ENCODE measurements around the gene BBS1.

Gene BBS1

GRCh38 chr11:66545701-66546367 lies 35.4 kb downstream of the BBS1 start, which contains the start of gene ZDHHC24 (continued):
- TF ChIP-seq ZBTB49 (tag by site-specific recombination; IDR thresholded peaks at IDR 0.05; ENCODE audit: low read depth) (no peak), ZNF341 (tag by site-specific recombination; IDR thresholded peaks at IDR 0.05; ENCODE audit: low read depth) (peak; percentile 71), ZNF596 (tag by site-specific recombination; IDR thresholded peaks at IDR 0.05) (no peak), SP3 (tag by site-specific recombination; IDR thresholded peaks at IDR 0.05) (peak; percentile 82), ZNF155 (tag by site-specific recombination; IDR thresholded peaks at IDR 0.05) (no peak), ZNF600 (tag by site-specific recombination; IDR thresholded peaks at IDR 0.05) (peak; percentile 58; the same call in 1 of the 2 replicates), ZNF521 (tag by site-specific recombination; IDR thresholded peaks at IDR 0.05) (no peak), ZNF510 (tag by site-specific recombination; IDR thresholded peaks at IDR 0.05; ENCODE audit: insufficient replicate concordance) (no peak), EGR2 (tag by site-specific recombination; IDR thresholded peaks at IDR 0.05; ENCODE audit: low read depth) (peak; percentile 49; the same call in 1 of the 2 replicates), ZBTB17 (tag by site-specific recombination; IDR thresholded peaks at IDR 0.05) (peak; percentile 86), ZNF223 (tag by site-specific recombination; IDR thresholded peaks at IDR 0.05) (no peak), ZNF777 (tag by site-specific recombination; IDR thresholded peaks at IDR 0.05; ENCODE audit: borderline replicate concordance) (0 out of 2 replicates have a peak, but pooled peaks have one; percentile 10), ZNF416 (tag by site-specific recombination; IDR thresholded peaks at IDR 0.05) (no peak), ZNF10 (tag by site-specific recombination; IDR thresholded peaks at IDR 0.05) (no peak), ZNF561 (tag by site-specific recombination; IDR thresholded peaks at IDR 0.05; ENCODE audit: borderline replicate concordance) (0 out of 2 replicates have a peak, but pooled peaks have one; percentile 69), ZNF548 (tag by site-specific recombination; IDR thresholded peaks at IDR 0.05) (no peak), RBAK (tag by site-specific recombination; IDR thresholded peaks at IDR 0.05) (no peak), ZNF311 (tag by site-specific recombination; IDR thresholded peaks at IDR 0.05; ENCODE audit: borderline replicate concordance) (no peak), ZNF274 (IDR thresholded peaks at IDR 0.05; ENCODE audit: low read length) (no peak), ZNF274 (tag by site-specific recombination; IDR thresholded peaks at IDR 0.05; ENCODE audit: borderline replicate concordance) (no peak), ZNF202 (tag by site-specific recombination; IDR thresholded peaks at IDR 0.05; ENCODE audit: borderline replicate concordance) (no peak), ZNF654 (tag by site-specific recombination; IDR thresholded peaks at IDR 0.05; ENCODE audit: low read depth) (no peak), CTCF (tag by site-specific recombination; IDR thresholded peaks at IDR 0.05) (no peak), ZNF404 (tag by site-specific recombination; IDR thresholded peaks at IDR 0.05) (no peak), KLF10 (tag by site-specific recombination; IDR thresholded peaks at IDR 0.05) (0 out of 2 replicates have a peak, but pooled peaks have one; percentile 25), ZNF585B (tag by site-specific recombination; IDR thresholded peaks at IDR 0.05) (no peak), KLF1 (tag by site-specific recombination; IDR thresholded peaks at IDR 0.05) (0 out of 2 replicates have a peak, but pooled peaks have one; percentile 18), ZNF776 (tag by site-specific recombination; IDR thresholded peaks at IDR 0.05; ENCODE audit: borderline replicate concordance) (no peak), ZEB2 (tag by site-specific recombination; IDR thresholded peaks at IDR 0.05) (0 out of 2 replicates have a peak, but pooled peaks have one; percentile 14), PATZ1 (tag by site-specific recombination; IDR thresholded peaks at IDR 0.05) (peak; percentile 79; the same call in 1 of the 2 replicates), ZBTB20 (tag by site-specific recombination; IDR thresholded peaks at IDR 0.05) (peak; percentile 99), ZNF266 (tag by site-specific recombination; IDR thresholded peaks at IDR 0.05; ENCODE audit: low read depth) (no peak), ZNF792 (tag by site-specific recombination; IDR thresholded peaks at IDR 0.05) (no peak), ZNF302 (tag by site-specific recombination; IDR thresholded peaks at IDR 0.05; ENCODE audit: low read depth) (no peak)
- TF ChIP-seq, protein P1, sequence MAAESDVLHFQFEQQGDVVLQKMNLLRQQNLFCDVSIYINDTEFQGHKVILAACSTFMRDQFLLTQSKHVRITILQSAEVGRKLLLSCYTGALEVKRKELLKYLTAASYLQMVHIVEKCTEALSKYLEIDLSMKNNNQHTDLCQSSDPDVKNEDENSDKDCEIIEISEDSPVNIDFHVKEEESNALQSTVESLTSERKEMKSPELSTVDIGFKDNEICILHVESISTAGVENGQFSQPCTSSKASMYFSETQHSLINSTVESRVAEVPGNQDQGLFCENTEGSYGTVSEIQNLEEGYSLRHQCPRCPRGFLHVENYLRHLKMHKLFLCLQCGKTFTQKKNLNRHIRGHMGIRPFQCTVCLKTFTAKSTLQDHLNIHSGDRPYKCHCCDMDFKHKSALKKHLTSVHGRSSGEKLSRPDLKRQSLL (tag by site-specific recombination; IDR thresholded peaks at IDR 0.05) = peak; percentile 96

Data from HEK293 (cell line).